ENCODE results near the gene RB1.

Gene RB1

DNA sequence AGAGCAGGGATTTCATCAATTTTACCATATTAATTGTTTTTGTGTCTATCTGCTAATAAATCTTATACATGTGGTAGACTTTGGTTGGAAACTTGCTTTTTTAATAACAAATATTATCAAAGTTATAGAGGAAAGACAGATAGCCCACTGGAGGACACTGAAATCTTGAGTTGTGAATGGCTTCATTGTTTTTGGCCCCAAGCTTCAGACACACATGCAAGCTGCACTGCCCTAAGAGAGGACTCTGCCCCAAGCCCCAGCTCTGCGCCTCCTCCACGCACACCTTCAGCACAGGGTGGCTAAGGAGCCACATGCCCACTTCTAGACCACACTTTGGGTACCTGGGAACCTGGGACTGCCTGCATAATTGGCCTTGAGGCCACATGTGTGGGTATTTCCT lies 194.1 kb downstream of the RB1 start:
- no peak for DNase-seq (ENCODE audit: low spot score)

DNA sequence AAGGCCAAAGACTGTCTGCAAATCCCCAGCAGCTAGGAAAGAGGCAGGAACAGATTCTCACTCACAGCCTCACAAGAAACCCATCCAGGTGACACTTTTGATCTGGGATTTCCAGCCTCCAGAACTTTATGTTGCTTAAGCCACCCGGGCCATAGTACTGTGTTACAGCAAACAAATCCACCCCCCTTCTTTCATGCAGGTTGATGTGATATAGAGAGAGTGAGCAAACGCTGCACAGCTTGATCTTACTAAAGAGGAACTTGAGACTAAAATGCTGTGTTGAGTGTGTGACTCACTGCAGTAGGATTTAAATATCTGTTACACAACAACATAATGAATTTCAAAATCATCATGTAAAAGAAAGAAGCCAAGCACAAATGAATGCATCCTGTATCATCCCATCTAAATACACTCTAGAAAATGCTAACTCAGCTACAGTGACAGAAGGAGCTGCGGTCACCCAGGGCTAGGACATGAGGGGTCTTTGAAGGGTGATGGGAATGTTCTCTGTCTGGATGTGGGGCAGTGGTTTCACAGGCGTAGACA lies 197.2 kb downstream of the RB1 start:
- peak; percentile 33 for DNase-seq (ENCODE audit: low spot score)

DNA sequence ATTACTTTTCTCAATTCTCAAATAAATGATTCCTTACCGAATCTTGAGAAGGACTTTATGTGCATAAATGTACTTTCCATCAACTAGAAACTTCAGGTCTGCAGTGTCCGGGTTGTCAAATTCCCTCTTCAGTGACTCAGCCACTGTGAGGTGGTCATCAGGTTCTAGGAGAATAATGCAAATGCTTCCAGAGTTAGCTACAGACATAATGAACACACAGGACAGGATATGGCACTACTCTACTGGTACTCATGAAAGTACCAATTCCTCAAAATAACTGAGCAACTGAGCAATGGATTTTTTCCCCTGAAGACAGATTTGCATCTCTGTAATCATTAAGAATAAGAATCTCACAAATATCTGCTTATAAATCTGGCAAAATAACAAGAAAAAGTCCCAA lies 198.2 kb downstream of the RB1 start:
- no peak for DNase-seq (ENCODE audit: low spot score)

DNA sequence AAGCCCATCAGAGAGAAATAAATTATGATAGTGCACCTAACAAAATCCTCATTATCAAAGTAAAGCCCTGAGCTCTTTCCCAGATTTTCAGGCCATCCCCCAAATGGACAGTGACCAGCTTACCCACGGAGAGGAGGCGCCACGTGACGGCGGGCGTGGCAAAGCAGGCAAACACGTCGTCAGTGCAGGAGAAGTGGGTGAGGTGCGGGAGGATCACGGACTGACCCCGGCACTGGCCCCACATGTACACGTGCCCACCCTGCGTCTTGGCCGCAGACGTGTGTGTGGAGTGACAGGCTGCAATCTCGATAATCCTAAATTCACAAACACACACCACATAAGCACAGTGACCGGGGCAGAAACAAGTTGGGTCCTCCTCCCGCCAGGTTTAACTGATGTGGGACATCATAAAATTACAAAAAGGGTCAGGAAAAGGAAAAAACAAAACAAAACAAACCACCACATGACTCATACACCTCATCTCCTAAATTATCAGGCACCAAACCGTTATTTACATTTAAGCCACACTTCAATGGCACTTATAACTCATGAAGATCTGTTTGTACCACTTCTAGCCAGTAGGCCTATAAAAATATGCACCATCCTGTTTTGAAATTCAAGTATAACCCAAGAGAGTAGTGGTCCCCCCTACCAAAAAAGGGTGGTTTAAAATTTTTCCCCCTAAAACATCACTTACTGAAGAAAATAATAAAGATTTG lies 199.2 kb downstream of the RB1 start:
- no peak for DNase-seq (ENCODE audit: low spot score)

DNA sequence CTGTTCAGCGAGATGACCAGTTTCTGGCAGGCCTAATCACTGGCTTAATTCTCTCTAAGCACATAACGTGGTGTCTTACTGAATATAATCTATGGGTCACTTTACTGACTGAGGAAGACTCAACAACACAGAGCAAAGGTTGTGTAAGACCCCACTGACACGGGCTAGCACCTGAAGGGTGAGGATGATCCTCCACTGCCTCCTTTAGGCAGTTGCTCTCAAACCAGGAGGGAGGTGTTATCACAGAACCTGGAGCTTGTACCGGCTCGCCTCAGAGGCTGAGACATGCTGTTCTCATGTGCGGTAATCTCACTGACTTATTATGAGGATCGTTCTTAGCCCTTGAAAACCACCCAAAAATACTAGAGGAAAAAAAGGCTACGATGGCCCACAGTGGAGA lies 201.1 kb downstream of the RB1 start:
- no peak for DNase-seq (ENCODE audit: low spot score)

DNA sequence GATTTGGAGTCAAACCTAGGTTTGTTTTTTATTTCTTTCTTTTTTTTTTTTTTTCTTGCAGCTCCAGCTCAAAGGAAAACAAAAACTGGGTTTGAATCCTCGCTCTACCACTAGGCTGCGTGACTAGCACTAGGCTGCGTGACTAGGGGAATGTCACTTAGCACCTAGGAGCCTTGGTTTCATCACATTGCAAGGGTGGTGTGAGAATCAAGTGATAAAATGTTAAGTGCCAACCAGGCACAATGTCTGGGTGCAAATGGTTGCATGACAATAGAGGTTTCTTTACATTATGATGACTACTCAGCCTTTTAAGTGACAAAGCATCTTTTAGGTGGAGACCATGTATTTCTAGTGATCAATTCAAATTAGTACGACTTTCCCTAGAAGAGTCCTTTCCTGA lies 201.5 kb downstream of the RB1 start:
- peak; percentile 58 for DNase-seq (ENCODE audit: low spot score)

DNA sequence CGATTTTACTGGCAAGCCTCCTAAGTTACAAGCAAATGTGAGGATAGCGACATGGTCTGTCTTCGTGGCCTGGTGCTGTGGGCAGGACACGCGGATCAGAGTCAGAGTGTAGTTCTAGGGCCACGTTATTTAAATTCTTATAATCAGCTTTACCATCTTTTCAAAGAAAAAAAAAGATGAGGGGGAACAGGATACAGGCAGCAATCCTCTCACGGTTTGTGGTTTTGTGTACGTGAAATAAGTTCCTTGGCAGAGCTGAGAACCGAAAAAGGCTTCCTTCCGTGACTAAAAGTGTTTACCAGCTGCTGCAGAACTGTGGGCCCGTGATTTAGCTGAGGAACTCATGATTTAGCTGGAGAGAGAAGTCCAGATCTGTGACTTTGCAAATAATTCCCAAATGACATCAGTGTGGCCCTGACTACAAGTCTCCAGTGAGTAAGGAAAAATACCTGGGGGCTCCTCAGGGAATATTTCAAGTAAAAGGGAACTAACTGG lies 202.1 kb downstream of the RB1 start:
- peak; percentile 82 for DNase-seq (ENCODE audit: low spot score)

DNA sequence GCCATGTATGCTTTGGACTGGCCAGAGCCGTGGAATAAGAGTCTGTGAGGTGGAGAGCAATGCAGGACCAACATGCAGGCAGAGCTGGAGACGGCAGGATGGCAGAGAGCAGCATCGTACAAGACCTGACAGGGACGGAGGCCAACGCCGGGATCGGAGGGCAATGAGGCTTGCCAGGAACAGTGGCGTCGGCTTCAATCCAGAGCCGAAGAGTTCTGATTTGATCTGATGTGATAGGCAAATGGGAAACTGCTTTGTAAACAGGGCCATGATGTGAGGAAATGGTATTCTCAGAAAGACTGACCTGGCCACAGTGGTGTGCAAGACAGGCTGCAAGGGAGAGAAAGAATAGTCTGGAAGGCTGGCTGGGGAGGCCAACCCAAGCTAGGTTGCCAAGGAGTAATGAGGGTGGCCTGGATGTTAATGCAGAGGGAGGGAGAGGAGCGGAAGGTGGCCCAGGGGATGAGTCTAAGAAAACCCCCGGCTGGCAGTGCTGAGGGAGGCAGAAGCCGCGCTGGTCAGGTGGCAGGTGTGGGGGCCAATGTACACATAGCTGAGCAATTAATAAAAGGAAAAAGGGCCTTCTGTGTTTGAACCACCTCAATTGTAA lies 202.6 kb downstream of the RB1 start:
- DNase-seq (ENCODE audit: low spot score), result no peak

DNA sequence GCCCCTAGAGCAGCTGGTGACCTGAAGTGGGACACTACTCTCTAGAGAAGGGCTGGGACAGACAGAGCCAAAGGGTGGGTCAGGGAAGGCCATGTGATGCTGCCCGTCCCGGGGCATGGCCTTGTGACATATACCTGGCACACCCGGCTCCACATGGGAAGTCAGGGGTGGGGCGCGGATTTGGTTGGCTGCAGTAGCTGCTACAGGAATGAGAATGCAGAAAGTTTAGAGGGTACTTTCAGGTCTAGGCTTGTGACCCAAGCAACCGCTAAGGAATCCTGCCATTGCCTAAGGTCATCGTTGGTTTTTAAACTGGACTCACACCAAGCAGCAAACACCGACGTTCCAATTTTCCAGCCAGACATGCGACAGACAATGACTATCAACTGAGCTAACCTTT lies 203.5 kb downstream of the RB1 start:
- no peak for DNase-seq (ENCODE audit: low spot score)

DNA sequence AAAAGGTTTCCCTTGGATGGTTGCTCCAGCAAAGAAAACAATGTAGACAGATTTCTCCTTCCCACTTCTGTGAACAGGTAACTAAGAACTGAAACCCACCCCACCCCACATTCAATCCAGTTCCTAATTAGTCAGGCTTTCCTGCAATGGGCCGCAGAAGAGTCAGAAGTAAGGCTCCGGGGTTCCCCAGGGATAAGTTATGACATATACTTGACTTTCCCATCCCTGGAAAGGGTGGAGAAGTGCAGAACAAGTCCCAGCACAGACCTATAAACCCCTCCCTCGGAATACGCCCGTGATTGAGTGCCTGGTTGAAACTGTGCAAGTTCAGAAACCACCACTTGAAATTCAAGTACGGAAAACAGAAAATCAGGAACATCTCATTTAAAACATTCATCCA lies 204.5 kb downstream of the RB1 start:
- no peak for DNase-seq (ENCODE audit: low spot score)

DNA sequence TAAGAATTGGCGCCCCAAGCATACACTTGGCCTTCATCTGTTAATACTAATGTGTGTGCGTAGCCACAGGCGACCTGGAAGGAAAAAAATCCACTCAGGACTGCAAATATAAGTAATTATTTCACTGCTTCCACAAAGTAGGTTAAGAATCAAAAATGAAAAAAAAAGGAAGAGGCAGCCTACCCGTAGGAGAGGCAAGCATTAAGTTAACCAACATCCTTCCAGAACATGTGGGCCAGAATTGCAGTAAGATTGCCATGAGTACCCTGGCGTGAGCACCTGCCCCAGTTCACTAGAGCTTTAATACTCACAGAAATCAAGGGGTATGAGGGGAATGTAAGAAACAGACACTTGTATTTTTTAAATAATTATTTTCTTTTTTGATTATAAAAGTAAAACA lies 207.1 kb downstream of the RB1 start:
- no peak for DNase-seq (ENCODE audit: low spot score)

DNA sequence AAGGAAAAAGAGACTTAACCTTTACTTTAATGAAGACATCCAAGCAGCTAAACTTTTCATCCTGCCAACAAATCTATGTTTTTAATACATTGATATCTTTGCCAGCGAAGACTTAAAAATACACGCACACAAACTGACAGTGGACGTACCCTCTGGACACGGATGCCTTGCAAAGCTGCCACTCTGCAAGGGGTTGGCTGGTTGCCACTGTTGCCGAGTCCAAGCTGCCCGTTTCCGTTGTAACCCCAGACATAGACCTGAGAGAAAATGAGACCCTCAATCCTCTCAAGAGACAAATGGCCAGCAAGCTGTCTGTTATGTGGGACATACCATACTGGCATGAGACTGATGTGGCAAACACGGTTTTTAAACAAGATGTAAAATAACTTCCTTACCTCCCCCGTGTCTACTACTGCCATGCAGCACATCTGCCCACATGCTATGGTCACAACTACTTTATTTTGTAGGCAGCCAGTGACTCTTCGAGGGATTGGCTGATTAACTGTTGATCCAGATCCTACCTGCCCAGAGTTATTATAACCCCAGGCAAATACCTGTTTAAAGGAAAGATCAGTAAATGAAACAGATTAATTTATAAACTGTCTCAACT lies 208.2 kb downstream of the RB1 start:
- DNase-seq (ENCODE audit: low spot score), result no peak

DNA sequence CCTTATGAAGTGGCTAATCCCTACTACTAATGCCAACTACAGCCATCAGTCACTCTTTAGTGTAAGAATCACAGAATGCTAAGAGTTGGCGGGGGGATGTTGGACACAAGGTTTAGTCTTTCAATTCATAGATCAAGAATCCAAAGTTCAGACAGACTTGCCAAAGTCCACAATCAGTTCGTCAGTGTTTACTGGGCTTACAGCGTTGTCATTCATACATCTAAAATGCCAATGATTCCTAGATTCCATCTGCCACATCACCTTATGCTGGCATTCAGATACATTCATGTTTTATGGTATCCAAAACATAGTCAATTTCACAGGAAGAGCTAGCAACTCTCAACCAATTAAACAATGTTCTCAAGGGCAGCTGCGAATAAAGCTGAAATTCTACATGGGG lies 211.2 kb downstream of the RB1 start:
- DNase-seq (ENCODE audit: low spot score), result no peak

DNA sequence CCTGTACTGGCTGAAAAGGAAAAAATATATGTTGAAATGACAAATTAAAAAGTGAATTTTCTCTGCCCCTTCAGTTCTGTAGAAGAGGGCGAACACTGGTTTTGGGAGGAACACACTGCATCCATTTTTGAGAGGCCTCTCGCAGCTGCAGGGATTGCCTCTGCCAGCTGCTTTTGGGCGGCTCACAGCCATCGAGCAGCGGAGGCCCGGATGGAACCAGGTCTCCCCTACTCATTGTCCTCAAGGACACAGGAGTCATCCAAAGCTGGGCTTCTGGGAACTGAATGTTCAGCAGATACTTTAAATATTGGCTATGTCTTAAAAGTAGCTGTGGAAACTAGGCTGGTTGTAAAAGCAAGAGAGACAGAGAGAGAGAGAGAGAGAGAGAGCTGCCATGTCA lies 212.2 kb downstream of the RB1 start:
- no peak for DNase-seq (ENCODE audit: low spot score)

DNA sequence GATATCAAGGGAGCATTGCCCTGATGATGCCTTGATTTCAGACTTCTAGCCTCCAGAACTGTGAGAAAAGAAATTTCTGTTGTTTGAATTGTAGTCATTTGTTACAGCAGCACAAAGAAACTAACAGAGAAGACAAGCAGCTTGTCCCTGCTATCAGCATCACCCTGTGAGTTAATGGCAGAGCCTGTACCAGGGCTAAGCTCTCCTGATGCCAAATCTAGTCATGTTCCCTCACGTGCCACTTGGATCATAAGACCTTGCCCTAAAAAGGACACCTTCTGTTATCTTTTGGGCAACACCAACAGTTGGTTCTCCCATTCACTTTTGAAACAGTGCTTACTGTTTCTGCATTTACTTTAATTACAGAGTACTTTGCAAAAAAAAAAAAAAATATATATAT lies 214.5 kb downstream of the RB1 start:
- DNase-seq (ENCODE audit: low spot score), result no peak

DNA sequence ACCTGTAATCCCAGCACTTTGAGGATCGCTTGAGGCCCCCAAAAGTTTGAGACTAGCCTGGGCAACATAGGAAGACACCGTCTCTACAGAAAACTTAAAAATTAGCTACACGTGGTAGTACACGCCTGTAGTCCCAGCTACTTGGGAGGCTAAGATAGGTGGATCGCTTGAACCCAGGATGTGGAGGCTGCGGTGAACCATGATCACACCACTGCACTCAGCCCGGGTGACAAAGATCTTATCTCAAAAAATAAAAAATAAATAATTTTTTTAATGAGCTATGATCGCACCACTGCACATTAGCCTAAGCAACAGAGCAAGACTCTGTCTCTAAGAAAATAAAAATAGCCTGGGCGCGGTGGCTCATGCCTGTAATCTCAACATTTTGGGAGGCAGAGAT lies 222.7 kb downstream of the RB1 start:
- DNase-seq (ENCODE audit: low spot score), result peak; percentile 51

DNA sequence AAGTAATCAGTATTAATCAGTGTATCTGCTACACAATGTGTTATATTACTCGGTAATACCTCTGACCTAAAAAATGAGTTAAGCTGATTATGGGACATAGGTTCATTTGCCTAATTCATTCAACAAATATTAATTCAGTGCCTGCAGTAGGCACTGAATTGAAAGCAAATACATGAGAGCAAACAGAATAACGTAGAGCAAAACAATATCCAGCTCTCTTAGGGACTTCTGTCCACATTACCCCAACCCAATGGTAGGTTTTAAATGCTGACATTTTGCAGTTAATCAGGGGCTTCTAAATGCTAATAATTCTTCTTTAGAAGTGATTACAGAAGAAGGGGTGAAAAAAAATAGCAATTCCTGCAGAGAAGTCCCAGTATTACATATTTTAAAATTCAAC lies 224.4 kb downstream of the RB1 start:
- no peak for DNase-seq (ENCODE audit: low spot score)

DNA sequence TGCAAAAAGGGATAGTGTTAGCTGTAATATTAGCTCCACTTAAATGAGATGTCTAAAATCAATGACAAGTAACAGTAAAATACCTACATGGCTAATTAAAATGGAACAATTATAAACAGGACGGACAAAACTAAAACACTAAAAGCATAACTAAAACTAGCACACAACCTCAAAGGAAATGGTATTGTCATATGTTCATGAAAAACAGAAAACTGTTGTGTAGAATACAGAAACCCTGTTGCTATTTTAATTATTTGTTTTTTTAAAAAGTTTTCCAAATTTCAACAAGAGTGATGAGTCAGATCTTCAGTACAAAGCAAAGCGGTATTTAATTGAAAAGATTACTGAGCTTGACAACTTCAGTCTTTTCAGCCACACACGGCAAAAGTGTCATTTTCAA lies 225.2 kb downstream of the RB1 start:
- no peak for DNase-seq (ENCODE audit: low spot score)

DNA sequence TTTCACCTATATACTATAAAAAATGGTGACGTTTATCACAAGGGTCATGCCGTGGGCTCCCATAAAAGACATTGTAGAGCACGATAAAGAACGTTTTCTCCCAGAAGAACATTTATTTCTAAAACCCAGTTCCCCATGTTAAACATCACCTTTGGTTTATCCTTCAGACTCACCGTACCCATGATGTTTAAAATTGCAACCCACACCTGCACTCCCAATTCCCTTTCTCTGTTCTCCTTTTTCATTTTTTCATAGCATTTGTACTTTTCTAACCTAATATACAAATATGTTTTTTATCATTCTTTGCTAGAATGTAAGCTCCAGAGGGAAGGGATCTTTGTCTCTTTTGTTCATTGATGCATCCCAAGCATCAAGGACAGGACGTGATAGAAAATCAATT lies 227.3 kb downstream of the RB1 start:
- DNase-seq (ENCODE audit: low spot score), result no peak

Measured in CD4-positive, alpha-beta T cell treated with Interleukin-2 at 100 ng/mL for 4 hours (primary cell).